Parathyroid adenoma (tissue), 2 donors: ENCODE data around the gene CDK5RAP2.

Experiments
- H2AFZ ChIP-seq: fragments of 300-600 bp; sonication (generic); one replicate; pipeline ENCODE4 v1.7.0; 2017; ENCODE audit warnings: antibody characterized with exemption, mild to moderate bottlenecking
- H3K27ac ChIP-seq: fragments of 300-600 bp; sonication (generic); one replicate; pipeline ENCODE4 v1.7.0; 2017
- H3K27me3 ChIP-seq: fragments of 300-600 bp; sonication (generic); one replicate; pipeline ENCODE4 v1.7.0; 2017; ENCODE audit warnings: low read length; ENCODE audit not compliant: control insufficient read depth, insufficient read depth
- H3K36me3 ChIP-seq: fragments of 300-600 bp; sonication (generic); one replicate; pipeline ENCODE4 v1.7.0; 2017; ENCODE audit warnings: low read length; ENCODE audit not compliant: control insufficient read depth, insufficient read depth
- H3K4me1 ChIP-seq: fragments of 300-600 bp; sonication (generic); one replicate; pipeline ENCODE4 v1.7.0; 2017; ENCODE audit warnings: control low read depth
- H3K4me2 ChIP-seq: fragments of 300-600 bp; sonication (generic); one replicate; pipeline ENCODE4 v1.7.0; 2017; ENCODE audit warnings: low read length
- H3K4me3 ChIP-seq: fragments of 300-600 bp; sonication (generic); one replicate; pipeline ENCODE4 v1.7.0; 2017; ENCODE audit warnings: low read depth, low read length
- H3K79me2 ChIP-seq: fragments of 300-600 bp; sonication (generic); one replicate; pipeline ENCODE4 v1.7.0; 2017; ENCODE audit warnings: control low read depth
- H3K9ac ChIP-seq: fragments of 300-600 bp; sonication (generic); one replicate; pipeline ENCODE4 v1.7.0; 2017; ENCODE audit warnings: mild to moderate bottlenecking
- H3K9me3 ChIP-seq: fragments of 300-600 bp; sonication (generic); one replicate; pipeline ENCODE4 v1.7.0; 2017; ENCODE audit warnings: low read length; ENCODE audit not compliant: control insufficient read depth
- TF ChIP-seq, protein P1 (sequence below): fragments of 300-600 bp; sonication (generic); IDR thresholded peaks from one replicate; pipeline ENCODE4 v1.7.0; 2017; ENCODE audit warnings: antibody characterized with exemption, mild to moderate bottlenecking
- donor health status: primary hyperparathyroidism.

Gene CDK5RAP2

DNA sequence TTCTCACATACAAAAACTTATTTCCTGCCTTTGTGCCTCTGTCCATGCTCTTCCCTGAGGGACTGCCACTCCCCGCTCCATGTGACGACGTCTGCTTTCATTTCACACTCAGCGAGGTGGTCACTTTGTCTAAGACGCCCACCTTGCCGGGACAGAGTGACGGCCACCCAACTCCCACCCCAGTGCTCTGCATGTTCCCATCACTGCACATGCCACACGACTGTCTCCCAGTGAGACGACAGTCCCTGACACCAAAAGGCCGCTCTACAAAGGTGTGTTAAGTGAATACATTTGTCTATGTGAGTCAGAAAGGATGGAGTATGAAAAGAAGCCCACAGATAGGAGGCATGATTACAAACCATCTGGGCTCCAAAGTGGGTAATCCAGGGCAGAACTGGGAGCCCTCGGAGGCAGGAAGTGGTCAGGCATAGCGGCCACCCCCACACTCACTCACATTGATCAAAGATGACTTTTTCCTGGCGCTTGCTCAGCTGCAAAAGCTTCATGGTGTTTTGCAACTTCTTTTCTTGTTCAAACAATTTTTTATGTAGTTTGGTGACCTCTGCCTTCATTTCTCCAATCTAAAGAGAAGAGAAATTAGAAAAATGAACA, 185.8 kb downstream of the CDK5RAP2 start:
- Histone ChIP-seq H3K9ac (no peak overlapping the region), H2AFZ (no peak overlapping the region), H3K4me1 (no peaks in the 10 kb centered on the region), H3K4me2 (no peak overlapping the region), H3K9me3 (no peaks in the 10 kb centered on the region), H3K79me2 (no peaks in the 10 kb centered on the region), H3K36me3 (no peaks in the 10 kb centered on the region), H3K4me3 (no peak overlapping the region), H3K27me3 (no peaks in the 10 kb centered on the region), H3K27ac (no peak overlapping the region)
- TF ChIP-seq, protein P1, sequence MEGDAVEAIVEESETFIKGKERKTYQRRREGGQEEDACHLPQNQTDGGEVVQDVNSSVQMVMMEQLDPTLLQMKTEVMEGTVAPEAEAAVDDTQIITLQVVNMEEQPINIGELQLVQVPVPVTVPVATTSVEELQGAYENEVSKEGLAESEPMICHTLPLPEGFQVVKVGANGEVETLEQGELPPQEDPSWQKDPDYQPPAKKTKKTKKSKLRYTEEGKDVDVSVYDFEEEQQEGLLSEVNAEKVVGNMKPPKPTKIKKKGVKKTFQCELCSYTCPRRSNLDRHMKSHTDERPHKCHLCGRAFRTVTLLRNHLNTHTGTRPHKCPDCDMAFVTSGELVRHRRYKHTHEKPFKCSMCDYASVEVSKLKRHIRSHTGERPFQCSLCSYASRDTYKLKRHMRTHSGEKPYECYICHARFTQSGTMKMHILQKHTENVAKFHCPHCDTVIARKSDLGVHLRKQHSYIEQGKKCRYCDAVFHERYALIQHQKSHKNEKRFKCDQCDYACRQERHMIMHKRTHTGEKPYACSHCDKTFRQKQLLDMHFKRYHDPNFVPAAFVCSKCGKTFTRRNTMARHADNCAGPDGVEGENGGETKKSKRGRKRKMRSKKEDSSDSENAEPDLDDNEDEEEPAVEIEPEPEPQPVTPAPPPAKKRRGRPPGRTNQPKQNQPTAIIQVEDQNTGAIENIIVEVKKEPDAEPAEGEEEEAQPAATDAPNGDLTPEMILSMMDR = no peak

DNA sequence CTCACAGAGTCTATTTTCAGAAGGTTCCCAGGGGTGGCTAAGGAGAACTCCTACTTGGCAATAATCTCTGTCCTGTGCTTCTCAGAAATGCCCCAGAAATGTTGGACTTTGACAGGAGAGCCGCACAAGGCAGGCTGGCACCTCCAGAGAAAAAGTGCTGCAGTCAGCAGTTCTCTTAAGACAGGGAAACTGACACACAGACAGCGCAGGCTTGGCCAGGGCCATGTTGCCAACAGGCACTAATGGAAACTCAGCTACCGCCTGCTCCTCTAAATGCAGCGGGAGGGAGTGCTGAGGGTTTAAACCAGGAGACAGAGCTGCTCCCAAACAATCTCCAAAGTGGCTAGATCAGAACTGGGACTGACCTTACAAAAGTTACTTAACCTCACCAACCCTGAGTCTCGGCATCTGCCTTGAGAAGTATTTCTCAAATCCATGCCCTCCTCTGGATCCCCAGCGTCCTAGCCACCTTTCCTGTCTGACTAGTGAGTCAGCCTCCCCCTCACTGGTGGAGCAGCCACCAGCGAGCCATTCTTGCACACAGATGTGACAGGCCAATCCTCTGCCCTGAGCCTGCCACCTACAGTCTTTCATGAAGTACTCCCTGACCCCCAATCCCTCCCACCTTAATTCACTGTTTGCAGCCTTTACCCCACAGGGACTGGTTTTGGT, 186.4 kb downstream of the CDK5RAP2 start:
- Histone ChIP-seq H3K4me2 (no peak overlapping the region), H3K9me3 (no peaks in the 10 kb centered on the region), H3K27me3 (no peaks in the 10 kb centered on the region), H3K4me1 (no peaks in the 10 kb centered on the region), H3K4me3 (no peak overlapping the region), H3K27ac (no peak overlapping the region), H3K36me3 (no peaks in the 10 kb centered on the region), H3K79me2 (no peaks in the 10 kb centered on the region), H3K9ac (no peak overlapping the region), H2AFZ (no peak overlapping the region)
- TF ChIP-seq, protein P1 = no peak

DNA sequence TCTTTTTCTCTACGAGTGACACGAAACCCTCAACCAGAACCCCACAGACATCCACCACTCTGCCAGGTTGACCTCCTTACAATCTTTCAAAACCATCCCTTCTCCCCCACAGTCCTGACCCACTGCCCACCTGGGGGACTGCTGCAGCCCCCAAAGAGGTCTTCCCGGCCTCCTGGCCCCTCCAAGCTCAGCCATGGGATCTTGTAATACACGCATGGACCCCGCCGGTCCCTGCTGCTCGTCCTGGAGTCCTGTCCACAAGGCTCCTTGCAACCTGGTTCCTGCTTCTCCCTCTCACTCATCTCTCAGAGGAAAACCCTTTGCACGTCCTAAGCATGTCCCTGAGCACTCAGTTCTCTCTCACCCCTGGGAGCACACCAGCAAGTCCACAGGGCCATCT, 187.3 kb downstream of the CDK5RAP2 start:
- Histone ChIP-seq H3K4me2 (no peak overlapping the region), H3K36me3 (no peaks in the 10 kb centered on the region), H3K9me3 (no peaks in the 10 kb centered on the region), H3K4me3 (no peak overlapping the region), H2AFZ (no peak overlapping the region), H3K4me1 (no peaks in the 10 kb centered on the region), H3K79me2 (no peaks in the 10 kb centered on the region), H3K9ac (no peak overlapping the region), H3K27me3 (no peaks in the 10 kb centered on the region), H3K27ac (no peak overlapping the region)
- TF ChIP-seq, protein P1 = no peak

DNA sequence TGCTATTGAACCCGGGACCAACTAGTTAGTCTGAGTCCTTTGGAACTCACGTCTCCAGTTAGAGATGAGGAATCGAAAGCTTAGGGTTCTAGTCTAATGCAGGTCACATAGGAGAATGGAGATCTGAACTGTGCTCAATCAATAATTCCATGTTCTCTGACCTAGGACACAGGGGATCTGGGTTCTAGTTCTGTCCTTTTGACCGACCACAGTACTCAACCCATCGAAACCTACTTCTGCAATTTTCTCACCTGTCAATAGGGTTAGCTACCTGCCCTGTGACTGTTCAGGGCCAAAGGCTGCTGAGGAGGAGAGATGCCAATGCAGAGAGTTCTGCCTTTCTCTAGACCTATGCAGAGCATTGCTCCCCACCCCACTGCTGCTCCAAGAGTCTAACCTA, 187.7 kb downstream of the CDK5RAP2 start:
- no peaks in the 10 kb centered on the region for H3K4me1 ChIP-seq
- H3K79me2 ChIP-seq = no peaks in the 10 kb centered on the region

More for the DNA sequence above, 187.7 kb downstream of the CDK5RAP2 start:
- Histone ChIP-seq H3K36me3 (no peaks in the 10 kb centered on the region), H3K27me3 (no peaks in the 10 kb centered on the region), H3K4me2 (no peak overlapping the region), H3K9me3 (no peaks in the 10 kb centered on the region), H3K27ac (no peak overlapping the region), H2AFZ (no peak overlapping the region), H3K4me3 (no peak overlapping the region), H3K9ac (no peak overlapping the region)
- TF ChIP-seq, protein P1 = no peak
